Heart right ventricle (tissue), 16 donors: ENCODE data around the gene TENM4. TPM values are rescaled to one million over a fixed set of nuclear protein-coding genes. Genes with fewer than 3 reads are reported as not detected.
A peak's percentile ranks its signal among the peaks of the same experiment; 100 is the strongest.

ENCODE experiments used
- ATAC-seq, 8 donors: fragments of 200-7000 bp; cut with Tn5 transposase; one replicate each; pipeline ENCODE4 v1.9.1; 2020; ENCODE audit warnings: mild to moderate bottlenecking in 8 of 8, moderate library complexity in 8 of 8, moderate number of reproducible peaks in 1 of 8
- DNase-seq, 2 donors: peaks; one replicate each; pipeline ENCODE4 v3.0.0-alpha.2; 2020
- H3K27ac ChIP-seq, 10 donors: fragments of 200-600 bp; sonication (generic) in 2 of 10; one replicate each; pipeline versions ENCODE4 v1.5.0 to v1.8.0; 2020 to 2022; ENCODE audit warnings: mild to moderate bottlenecking in 3 of 10
- H3K27me3 ChIP-seq, 7 donors: fragments of 200-600 bp; one replicate each; pipeline ENCODE4 v1.8.0; 2021 to 2022; ENCODE audit warnings: mild to moderate bottlenecking in 2 of 7
- H3K36me3 ChIP-seq, 9 donors: fragments of 200-600 bp; sonication (generic) in 1 of 9; one replicate each; pipeline versions ENCODE4 v1.5.0 to v1.8.0; 2020 to 2022; ENCODE audit warnings: mild to moderate bottlenecking in 2 of 9
- H3K4me1 ChIP-seq, 9 donors: fragments of 200-600 bp; sonication (generic) in 1 of 9; one replicate each; pipeline versions ENCODE4 v1.5.0 to v1.8.0; 2020 to 2022; ENCODE audit warnings: mild to moderate bottlenecking in 4 of 9
- H3K4me3 ChIP-seq, 10 donors: fragments of 200-600 bp; sonication (generic) in 2 of 10; one replicate each; pipeline versions ENCODE4 v1.5.0 to v1.8.0; 2020 to 2022; ENCODE audit warnings: mild to moderate bottlenecking in 7 of 10, moderate library complexity in 2 of 10
- H3K9me3 ChIP-seq, 11 donors: fragments of 200-600 bp in 10 of 11; sonication (generic) in 2 of 11; one replicate each; pipeline versions ENCODE4 v1.5.0 to v1.8.0; 2013 to 2022; ENCODE audit warnings: mild to moderate bottlenecking in 2 of 11, control low read depth in 1 of 11, moderate library complexity in 1 of 11
- WGBS, 2 donors: extraction: QIAGEN DNeasy Blood & Tissue Kit; methylation state at CpG; one replicate each; pipeline ENCODE4 v1.1.7; 2013; ENCODE audit warnings: inconsistent platforms in 1 of 2; 5-methylcytosine and 5-hydroxymethylcytosine counted together
- intact Hi-C, 10 donors: fragments of 100-400 bp; cut with DNase I; formaldehyde crosslinking; loops; one replicate each; pipeline versions ENCODE4 v1.11.1 to v1.14.2; 2022
- polyA plus RNA-seq, 2 donors: library from polyadenylated mRNA; stranded (reverse); fragments of 200-250 nt; gene quantifications; one replicate each; pipeline ENCODE4 v1.2.3, GENCODE V29; 2013
- total RNA-seq, 10 donors: library from RNA; stranded (reverse); fragmentation: NEBNext Ultra II Directional in 3 of 10; extraction: Animal tissue kit (Norgen Biotek cat#: 25700) in 3 of 10; gene quantifications; one replicate each; pipeline versions ENCODE4 v1.2.1 to v1.2.4, GENCODE V29; 2021 to 2023
- TF ChIP-seq, protein P1 (sequence below), 9 donors: fragments of 200-600 bp; sonication (generic) in 2 of 9; IDR thresholded peaks; one replicate each; pipeline versions ENCODE4 v1.5.0 to v1.8.0; 2021 to 2022; ENCODE audit warnings: antibody characterized with exemption in 9 of 9, mild to moderate bottlenecking in 5 of 9, moderate library complexity in 1 of 9
- donor health status: Arrhythmogenic right ventricular cardiomyopathy.
- donor health status: ischemic (EF 13 %, LVEDD 7.1; RV severe dilation, severe dysfunction).
- donor health status: healthy with polysubstance abuse.
- donor health status: DM: no; HTN: yes; CAD: no.
- donor health status: DM: no; HTN: no; CAD: no.
- donor health status: ischemic (EF 25% LVEDD 6.9; RV normal size, moderate dysfunction).
- donor health status: ischemic (EF 25% LVEDD 5.7; RV mildly dilated, moderate dysfunction).
- donor health status: healthy.
- donor health status: DM: yes; HTN: yes; CAD: no.
- donor health status: Ischemic cardiomyopathy.
- donor health status: ischemic (EF 35%, LVEDD 5.7; RV mildly dilated, moderate dysfunction).
- donor health status: nonischemic (EF 11% LVEDD 7.7; RV severe dilation, severe dysfunction).
- donor health status: DM: yes; HTN: yes; CAD: no.
- donor health status: PGD.
- donor health status: ischemic (EF 29% LVEDD 5.4; RV normal size, mild dysfunction).
- donor health status: nonischemic (EF 23%, LVEDD 6.1; RV moderate dilation, normal function).

TENM4 gene
- total and polyA plus RNA-seq, 12 donors = 0.10 to 3.6 (median 0.91) TPM

DNA sequence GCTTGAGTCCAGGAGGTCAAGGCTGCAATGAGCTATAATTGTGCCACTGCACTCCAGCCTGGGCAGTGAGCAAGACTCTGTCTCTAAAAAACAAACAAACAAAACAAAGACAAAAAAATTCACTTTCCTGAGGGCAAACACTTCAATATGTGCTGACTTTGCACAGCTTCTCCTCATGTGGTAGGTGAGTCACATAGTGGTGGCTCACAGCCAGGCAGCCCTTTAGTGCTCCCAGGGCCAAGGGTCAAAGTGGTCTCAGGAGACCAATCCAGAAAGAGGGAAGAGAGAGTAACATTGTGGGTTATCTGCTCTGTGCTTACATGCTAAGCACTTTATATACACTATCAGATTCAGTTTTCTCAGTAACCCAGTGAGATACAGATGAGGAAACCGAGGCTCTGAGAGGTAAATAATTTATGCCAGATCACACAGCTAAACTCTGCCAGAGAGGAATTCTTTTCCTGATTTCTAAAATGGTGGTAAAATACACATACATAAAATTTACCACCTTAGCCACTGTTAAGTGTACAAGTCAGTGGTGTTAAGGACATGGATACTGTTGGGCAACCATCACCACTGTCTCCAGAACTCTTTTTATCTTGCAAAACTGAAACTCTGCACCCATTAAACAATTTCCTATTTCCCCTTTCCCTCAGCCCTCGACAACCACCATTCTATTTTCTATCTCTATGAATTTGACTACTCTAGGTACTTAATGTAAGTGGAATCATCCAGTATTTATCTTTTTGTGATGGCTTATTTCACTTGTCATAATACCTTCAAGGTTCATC, 634.4 kb downstream of the TENM4 start:
- H3K27ac ChIP-seq = peak overlapping the region in 1 of 10 donors; percentile 57
- ATAC-seq (peak in 1 of 8 donors; percentile 30), DNase-seq (no peak)
- H3K36me3 ChIP-seq = no peaks in the 10 kb centered on the region
- no peaks in the 10 kb centered on the region for H3K27me3 ChIP-seq
- H3K4me1 ChIP-seq = peaks cover 0 to 50% (median 23%) of the 10 kb centered on the region in 9 donors
- no peaks in the 10 kb centered on the region for H3K9me3 ChIP-seq
- WGBS, 2 donors = 48 to 50% methylated on average over 2 of the region's 2 CpGs
- intact Hi-C loops = loop anchor here in 1 of 10 donors (10.0 kb wide), 1 partner anchor 238 kb away; no protein-coding TSS in a partner anchor
- TF ChIP-seq, protein P1, sequence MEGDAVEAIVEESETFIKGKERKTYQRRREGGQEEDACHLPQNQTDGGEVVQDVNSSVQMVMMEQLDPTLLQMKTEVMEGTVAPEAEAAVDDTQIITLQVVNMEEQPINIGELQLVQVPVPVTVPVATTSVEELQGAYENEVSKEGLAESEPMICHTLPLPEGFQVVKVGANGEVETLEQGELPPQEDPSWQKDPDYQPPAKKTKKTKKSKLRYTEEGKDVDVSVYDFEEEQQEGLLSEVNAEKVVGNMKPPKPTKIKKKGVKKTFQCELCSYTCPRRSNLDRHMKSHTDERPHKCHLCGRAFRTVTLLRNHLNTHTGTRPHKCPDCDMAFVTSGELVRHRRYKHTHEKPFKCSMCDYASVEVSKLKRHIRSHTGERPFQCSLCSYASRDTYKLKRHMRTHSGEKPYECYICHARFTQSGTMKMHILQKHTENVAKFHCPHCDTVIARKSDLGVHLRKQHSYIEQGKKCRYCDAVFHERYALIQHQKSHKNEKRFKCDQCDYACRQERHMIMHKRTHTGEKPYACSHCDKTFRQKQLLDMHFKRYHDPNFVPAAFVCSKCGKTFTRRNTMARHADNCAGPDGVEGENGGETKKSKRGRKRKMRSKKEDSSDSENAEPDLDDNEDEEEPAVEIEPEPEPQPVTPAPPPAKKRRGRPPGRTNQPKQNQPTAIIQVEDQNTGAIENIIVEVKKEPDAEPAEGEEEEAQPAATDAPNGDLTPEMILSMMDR (IDR thresholded peaks at IDR 0.05) = no peak
- H3K4me3 ChIP-seq = no peak overlapping the region

DNA sequence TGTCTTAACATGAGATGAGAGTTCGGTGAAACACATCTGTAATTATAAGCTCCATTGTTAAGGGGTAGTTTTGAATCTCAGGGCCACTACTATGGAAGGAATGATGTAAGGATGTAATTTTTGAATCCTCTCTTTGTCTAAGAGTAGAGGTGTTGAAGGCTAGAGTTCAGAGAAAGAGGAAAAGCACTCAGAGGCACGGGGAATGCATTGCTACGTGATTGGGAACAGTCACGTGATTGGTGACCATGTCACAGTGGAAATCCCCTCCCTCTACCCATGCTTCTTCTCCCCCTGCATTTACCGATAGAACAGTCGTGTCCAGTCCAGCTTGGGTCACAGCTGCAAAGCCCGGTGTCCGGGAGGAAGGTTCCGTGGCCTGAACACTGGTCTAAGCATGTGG, 635.8 kb downstream of the TENM4 start:
- Histone ChIP-seq H3K9me3 (no peaks in the 10 kb centered on the region), H3K4me3 (no peak overlapping the region), H3K4me1 (peaks cover 0 to 58% (median 22%) of the 10 kb centered on the region in 9 donors), H3K27me3 (no peaks in the 10 kb centered on the region), H3K27ac (no peak overlapping the region), H3K36me3 (no peaks in the 10 kb centered on the region)
- no peak for DNase-seq
- ATAC-seq = no peak
- intact Hi-C loops = loop anchor here in 2 of 10 donors (5.0 to 10.0 kb wide), 2 partner anchors 157 to 240 kb away; no protein-coding TSS in a partner anchor
- WGBS, 2 donors = 89 to 93% methylated on average over 9 of the region's 9 CpGs
- TF ChIP-seq, protein P1 (IDR thresholded peaks at IDR 0.05) = no peak

- DNase-seq = no peak
- no peak for ATAC-seq
- 95% methylated on average over 3 of the region's 3 CpGs for WGBS, 2 donors
- H3K4me3 ChIP-seq = no peak overlapping the region
- intact Hi-C loops = loop anchor here in 2 of 10 donors (5.0 to 10.0 kb wide), 2 partner anchors 158 to 241 kb away; no protein-coding TSS in a partner anchor
- no peaks in the 10 kb centered on the region for H3K27me3 ChIP-seq
- no peaks in the 10 kb centered on the region for H3K36me3 ChIP-seq
- TF ChIP-seq, protein P1 (IDR thresholded peaks at IDR 0.05) = no peak
- no peak overlapping the region for H3K27ac ChIP-seq
- H3K4me1 ChIP-seq = peaks cover 0 to 57% (median 19%) of the 10 kb centered on the region in 9 donors
- no peaks in the 10 kb centered on the region for H3K9me3 ChIP-seq
These were observed 636.8 kb downstream of the TENM4 start for GRCh38 chr11:78803995-78804394.

DNA sequence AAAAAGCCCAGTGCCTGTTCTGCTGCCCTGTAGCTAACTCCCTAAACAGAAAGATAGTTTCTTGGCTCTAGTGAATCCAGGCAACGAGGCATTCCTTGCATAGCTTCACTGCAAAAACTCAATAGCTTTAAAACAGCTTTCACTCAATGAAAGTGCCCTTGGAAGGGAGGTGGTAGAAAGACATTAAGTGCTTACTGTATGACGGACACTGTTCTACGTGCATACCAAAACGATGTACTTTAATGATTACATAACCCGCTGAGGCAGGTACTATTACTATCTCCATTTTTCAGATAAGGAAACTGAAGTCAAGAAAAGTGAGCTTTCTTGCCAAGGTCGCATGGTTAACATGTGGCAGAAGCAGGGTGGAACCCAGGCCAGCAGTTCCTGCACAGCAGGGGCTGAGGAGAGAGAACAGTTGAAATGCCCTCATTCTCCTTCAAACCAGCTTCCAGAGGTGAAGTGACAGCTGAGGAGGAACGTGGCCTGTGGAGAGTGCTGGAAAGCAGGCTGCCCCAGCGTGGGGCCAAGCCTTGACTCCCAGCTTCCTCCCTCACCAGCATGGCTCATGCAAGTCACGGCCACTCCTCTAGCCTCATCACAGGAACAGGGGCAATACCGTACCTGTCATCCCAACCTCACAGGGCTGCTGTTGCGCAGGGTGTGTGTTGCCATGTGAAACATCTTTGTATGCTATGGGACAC, 638.6 kb downstream of the TENM4 start:
- intact Hi-C loops = loop anchor here in 2 of 10 donors (5.0 to 10.0 kb wide), 2 partner anchors 160 to 243 kb away; no protein-coding TSS in a partner anchor
- H3K27ac ChIP-seq = peak overlapping the region in 6 of 10 donors; percentile 17 to 87 (median 38)
- 53 to 59% methylated on average over 11 of the region's 11 CpGs for WGBS, 2 donors
- no peaks in the 10 kb centered on the region for H3K36me3 ChIP-seq
- H3K4me1 ChIP-seq = peaks cover 0 to 59% (median 21%) of the 10 kb centered on the region in 9 donors
- no peaks in the 10 kb centered on the region for H3K27me3 ChIP-seq
- ATAC-seq (peak in 6 of 8 donors; percentile 16 to 39 (median 26)), DNase-seq (no peak)
- TF ChIP-seq, protein P1 (IDR thresholded peaks at IDR 0.05) = no peak
- no peak overlapping the region for H3K4me3 ChIP-seq
- no peaks in the 10 kb centered on the region for H3K9me3 ChIP-seq
